ENCODE data around the gene STAM.

STAM gene

DNA sequence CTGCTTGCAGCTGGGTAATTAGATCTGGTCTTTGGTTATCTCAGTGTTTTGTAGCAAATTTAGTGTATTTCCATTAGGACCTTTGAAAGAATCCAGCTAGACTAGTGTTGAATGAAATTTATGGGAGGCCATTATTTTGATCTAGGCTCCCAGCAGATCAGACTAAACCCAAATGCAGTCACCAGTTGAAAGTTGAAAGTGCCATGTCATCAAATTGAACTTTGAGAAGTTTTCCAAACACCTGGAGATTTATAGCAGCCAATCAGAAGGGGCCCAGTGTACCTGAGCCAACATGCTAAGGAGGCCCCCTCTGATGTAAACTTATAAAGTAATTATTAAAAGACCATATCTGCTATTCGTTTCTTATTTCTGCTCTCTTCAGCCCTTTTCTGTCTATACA lies 96.7 kb downstream of the STAM start:
- Histone ChIP-seq H3K56ac (ENCODE audit: low read length) (no peak overlapping the region), H3K4me2 (ENCODE audit: low read length) (no peak overlapping the region), H2BK120ac (ENCODE audit: low read depth, low read length) (no peak overlapping the region), H3K4ac (ENCODE audit: low read depth, low read length) (no peak overlapping the region), H2BK5ac (ENCODE audit: low read length) (no peak overlapping the region), H3K23ac (ENCODE audit: low read length) (no peak overlapping the region), H4K5ac (ENCODE audit: low read length) (no peak overlapping the region), H3K36me3 (ENCODE audit: control insufficient read depth, insufficient read depth, low read length) (no peaks in the 10 kb centered on the region), H3K27ac (ENCODE audit: low read depth, low read length) (no peak overlapping the region), H3K79me1 (ENCODE audit: low read length) (no peaks in the 10 kb centered on the region), H3K4me3 (ENCODE audit: low read length) (no peak overlapping the region), H2AK5ac (ENCODE audit: low read length) (no peak overlapping the region), H3K9ac (ENCODE audit: low read length) (no peak overlapping the region), H3K4me1 (ENCODE audit: control insufficient read depth, low read depth, low read length) (no peaks in the 10 kb centered on the region), H3K18ac (ENCODE audit: low read length) (no peak overlapping the region), H3K27me3 (ENCODE audit: insufficient read depth, low read length, poor library complexity) (no peaks in the 10 kb centered on the region), H3K79me2 (ENCODE audit: control insufficient read depth, insufficient read depth, low read length) (no peaks in the 10 kb centered on the region), H2BK15ac (replicated peaks; ENCODE audit: low read depth) (no peak overlapping the region), H4K8ac (ENCODE audit: low read depth, low read length) (no peak overlapping the region)
- no CpG with 5 or more reads among the region's 1 CpG for WGBS (ENCODE audit: extremely low coverage, insufficient coverage, low lambda C conversion rate)
- DNase-seq, result no peak

DNA sequence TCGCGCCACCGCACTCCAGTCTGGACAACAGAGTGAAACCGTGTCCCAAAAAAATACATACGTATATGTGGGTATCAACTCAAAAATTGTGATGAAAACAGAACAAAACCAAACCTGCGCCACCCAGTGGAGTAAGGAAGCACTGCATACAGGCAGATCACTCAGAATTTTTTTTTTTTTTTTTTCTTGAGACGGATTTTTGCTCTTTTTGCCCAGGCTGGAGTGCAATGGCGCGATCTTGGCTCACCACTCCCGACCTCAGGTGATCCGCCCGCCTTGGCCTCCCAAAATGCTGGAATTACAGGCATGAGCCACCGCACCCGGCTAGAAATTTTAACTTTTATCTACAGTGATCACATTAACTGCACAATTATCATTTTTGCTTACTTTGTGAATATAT lies 99.0 kb downstream of the STAM start:
- no peaks in the 10 kb centered on the region for H3K79me2 ChIP-seq (ENCODE audit: control insufficient read depth, insufficient read depth, low read length)
- H2BK15ac ChIP-seq (replicated peaks; ENCODE audit: low read depth), result no peak overlapping the region
- no peak overlapping the region for H3K18ac ChIP-seq (ENCODE audit: low read length)
- DNase-seq, result peak; percentile 39
- no peak overlapping the region for H3K27ac ChIP-seq (ENCODE audit: low read depth, low read length)
- no peak overlapping the region for H4K8ac ChIP-seq (ENCODE audit: low read depth, low read length)
- H3K4ac ChIP-seq (ENCODE audit: low read depth, low read length), result no peak overlapping the region
- H3K36me3 ChIP-seq (ENCODE audit: control insufficient read depth, insufficient read depth, low read length), result no peaks in the 10 kb centered on the region
- H3K4me2 ChIP-seq (ENCODE audit: low read length), result no peak overlapping the region
- H2BK5ac ChIP-seq (ENCODE audit: low read length), result no peak overlapping the region
- no peaks in the 10 kb centered on the region for H3K27me3 ChIP-seq (ENCODE audit: insufficient read depth, low read length, poor library complexity)
- H3K56ac ChIP-seq (ENCODE audit: low read length), result no peak overlapping the region
- no peak overlapping the region for H3K23ac ChIP-seq (ENCODE audit: low read length)
- H3K4me1 ChIP-seq (ENCODE audit: control insufficient read depth, low read depth, low read length), result no peaks in the 10 kb centered on the region
- WGBS (ENCODE audit: extremely low coverage, insufficient coverage, low lambda C conversion rate), result no CpG with 5 or more reads among the region's 14 CpGs
- H2AK5ac ChIP-seq (ENCODE audit: low read length), result no peak overlapping the region
- H2BK120ac ChIP-seq (ENCODE audit: low read depth, low read length), result no peak overlapping the region
- no peak overlapping the region for H3K9ac ChIP-seq (ENCODE audit: low read length)
- H3K79me1 ChIP-seq (ENCODE audit: low read length), result no peaks in the 10 kb centered on the region
- no peak overlapping the region for H3K4me3 ChIP-seq (ENCODE audit: low read length)
- no peak overlapping the region for H4K5ac ChIP-seq (ENCODE audit: low read length)

DNA sequence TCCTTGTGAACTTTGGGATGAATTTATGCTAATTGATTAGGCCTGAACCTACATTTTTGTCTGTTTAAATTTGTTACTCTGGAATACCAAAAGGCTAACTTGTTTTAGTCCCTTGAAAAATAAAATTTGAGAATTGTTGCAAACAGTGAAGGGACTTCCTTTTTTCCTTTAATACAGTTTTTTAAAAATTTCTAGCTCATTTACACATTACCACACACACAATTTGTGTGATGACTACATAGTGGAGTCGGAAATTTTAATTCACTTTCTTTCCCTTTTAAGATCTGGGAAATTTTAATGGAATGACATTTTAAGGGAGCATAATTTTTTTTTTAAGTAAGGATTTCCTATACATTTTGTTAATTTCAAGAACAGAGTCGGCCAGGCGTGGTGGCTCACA lies 99.5 kb downstream of the STAM start:
- no peak overlapping the region for H3K4me2 ChIP-seq (ENCODE audit: low read length)
- no peaks in the 10 kb centered on the region for H3K27me3 ChIP-seq (ENCODE audit: insufficient read depth, low read length, poor library complexity)
- no peak overlapping the region for H2AK5ac ChIP-seq (ENCODE audit: low read length)
- no peak overlapping the region for H2BK5ac ChIP-seq (ENCODE audit: low read length)
- H3K4me3 ChIP-seq (ENCODE audit: low read length), result no peak overlapping the region
- DNase-seq, result no peak
- H3K4me1 ChIP-seq (ENCODE audit: control insufficient read depth, low read depth, low read length), result no peaks in the 10 kb centered on the region
- no peak overlapping the region for H2BK120ac ChIP-seq (ENCODE audit: low read depth, low read length)
- no peak overlapping the region for H3K23ac ChIP-seq (ENCODE audit: low read length)
- no peak overlapping the region for H3K9ac ChIP-seq (ENCODE audit: low read length)
- no peak overlapping the region for H4K5ac ChIP-seq (ENCODE audit: low read length)
- no peak overlapping the region for H4K8ac ChIP-seq (ENCODE audit: low read depth, low read length)
- no peaks in the 10 kb centered on the region for H3K36me3 ChIP-seq (ENCODE audit: control insufficient read depth, insufficient read depth, low read length)
- H3K79me1 ChIP-seq (ENCODE audit: low read length), result no peaks in the 10 kb centered on the region
- H3K18ac ChIP-seq (ENCODE audit: low read length), result no peak overlapping the region
- H2BK15ac ChIP-seq (replicated peaks; ENCODE audit: low read depth), result no peak overlapping the region
- WGBS (ENCODE audit: extremely low coverage, insufficient coverage, low lambda C conversion rate), result no CpG with 5 or more reads among the region's 3 CpGs
- H3K56ac ChIP-seq (ENCODE audit: low read length), result no peak overlapping the region
- H3K27ac ChIP-seq (ENCODE audit: low read depth, low read length), result no peak overlapping the region
- no peak overlapping the region for H3K4ac ChIP-seq (ENCODE audit: low read depth, low read length)
- no peaks in the 10 kb centered on the region for H3K79me2 ChIP-seq (ENCODE audit: control insufficient read depth, insufficient read depth, low read length)

DNA sequence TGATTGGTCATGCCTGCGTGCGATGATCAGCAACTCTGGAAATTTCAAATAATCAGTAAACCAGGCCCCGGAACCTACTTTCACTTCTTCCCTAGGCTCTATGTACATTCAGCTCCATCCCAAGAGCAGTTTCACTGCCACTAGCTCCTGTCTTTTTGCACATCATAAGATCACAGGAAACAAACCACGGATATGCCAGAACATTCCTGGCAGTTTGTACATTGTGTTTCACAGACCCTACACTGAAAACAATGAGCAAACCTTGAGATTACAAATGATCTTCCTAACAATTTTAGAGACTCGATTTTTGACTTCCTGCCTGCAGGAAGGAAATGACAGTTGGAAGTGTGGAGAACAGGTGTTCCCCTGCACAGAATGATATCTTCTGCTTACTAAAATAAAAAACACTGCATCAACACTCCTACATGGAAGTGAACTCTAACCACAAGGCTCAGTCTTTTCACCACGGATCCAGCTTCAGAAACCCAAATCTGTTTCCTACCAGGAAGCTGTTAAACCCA lies 100.5 kb downstream of the STAM start:
- Histone ChIP-seq H2AK5ac (ENCODE audit: low read length) (no peak overlapping the region), H3K4me1 (ENCODE audit: control insufficient read depth, low read depth, low read length) (no peaks in the 10 kb centered on the region), H3K4me3 (ENCODE audit: low read length) (no peak overlapping the region), H3K4me2 (ENCODE audit: low read length) (no peak overlapping the region), H3K79me2 (ENCODE audit: control insufficient read depth, insufficient read depth, low read length) (no peaks in the 10 kb centered on the region), H3K36me3 (ENCODE audit: control insufficient read depth, insufficient read depth, low read length) (no peaks in the 10 kb centered on the region), H3K23ac (ENCODE audit: low read length) (no peak overlapping the region), H3K27ac (ENCODE audit: low read depth, low read length) (no peak overlapping the region), H3K56ac (ENCODE audit: low read length) (no peak overlapping the region), H3K4ac (ENCODE audit: low read depth, low read length) (no peak overlapping the region), H3K9ac (ENCODE audit: low read length) (no peak overlapping the region), H3K27me3 (ENCODE audit: insufficient read depth, low read length, poor library complexity) (no peaks in the 10 kb centered on the region), H4K8ac (ENCODE audit: low read depth, low read length) (no peak overlapping the region), H2BK120ac (ENCODE audit: low read depth, low read length) (no peak overlapping the region), H2BK5ac (ENCODE audit: low read length) (no peak overlapping the region), H3K18ac (ENCODE audit: low read length) (no peak overlapping the region), H2BK15ac (replicated peaks; ENCODE audit: low read depth) (no peak overlapping the region), H4K5ac (ENCODE audit: low read length) (no peak overlapping the region), H3K79me1 (ENCODE audit: low read length) (no peaks in the 10 kb centered on the region)
- no peak for DNase-seq
- no CpG with 5 or more reads among the region's 6 CpGs for WGBS (ENCODE audit: extremely low coverage, insufficient coverage, low lambda C conversion rate)

DNA sequence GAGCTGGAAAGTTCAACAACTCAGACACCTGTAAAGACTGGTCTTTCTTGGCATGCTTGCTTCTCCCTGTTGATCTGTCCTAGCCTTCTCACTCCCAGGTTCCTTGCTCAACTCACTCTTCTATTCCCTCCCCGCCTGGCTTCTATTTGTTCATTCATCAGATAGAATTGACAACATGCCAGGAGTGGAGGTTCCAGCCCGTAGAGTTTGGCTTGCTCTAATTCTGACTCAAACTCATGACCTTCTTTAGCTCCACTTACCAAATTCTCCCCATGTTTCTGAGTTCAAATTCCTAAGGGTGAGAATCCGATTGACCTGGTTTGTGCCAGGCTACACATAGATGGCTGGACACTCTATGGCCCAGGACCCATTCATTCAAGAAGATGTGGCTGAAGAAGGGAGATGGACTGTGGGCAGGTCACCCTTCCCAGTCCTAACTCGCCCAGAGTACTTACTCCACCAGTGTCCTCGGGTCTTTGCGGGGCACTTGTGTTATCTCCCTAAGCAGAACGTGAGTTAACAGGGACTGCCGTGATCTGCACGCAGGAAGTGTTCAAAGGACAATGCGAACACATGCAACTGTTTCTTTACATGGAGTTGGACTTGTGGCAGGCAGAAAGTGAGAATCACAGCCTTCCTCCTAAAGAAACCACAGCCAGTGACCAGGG lies 104.1 kb downstream of the STAM start:
- H3K23ac ChIP-seq (ENCODE audit: low read length), result no peak overlapping the region
- H3K36me3 ChIP-seq (ENCODE audit: control insufficient read depth, insufficient read depth, low read length), result no peaks in the 10 kb centered on the region
- H3K4me2 ChIP-seq (ENCODE audit: low read length), result no peak overlapping the region
- no peak overlapping the region for H2BK120ac ChIP-seq (ENCODE audit: low read depth, low read length)
- no peak overlapping the region for H3K9ac ChIP-seq (ENCODE audit: low read length)
- no peak overlapping the region for H3K56ac ChIP-seq (ENCODE audit: low read length)
- WGBS (ENCODE audit: extremely low coverage, insufficient coverage, low lambda C conversion rate), result no CpG with 5 or more reads among the region's 10 CpGs
- no peaks in the 10 kb centered on the region for H3K27me3 ChIP-seq (ENCODE audit: insufficient read depth, low read length, poor library complexity)
- H3K79me2 ChIP-seq (ENCODE audit: control insufficient read depth, insufficient read depth, low read length), result no peaks in the 10 kb centered on the region
- no peak overlapping the region for H2BK5ac ChIP-seq (ENCODE audit: low read length)
- H2BK15ac ChIP-seq (replicated peaks; ENCODE audit: low read depth), result no peak overlapping the region
- no peak overlapping the region for H4K8ac ChIP-seq (ENCODE audit: low read depth, low read length)
- no peak overlapping the region for H4K5ac ChIP-seq (ENCODE audit: low read length)
- DNase-seq, result no peak
- H3K27ac ChIP-seq (ENCODE audit: low read depth, low read length), result no peak overlapping the region
- no peaks in the 10 kb centered on the region for H3K79me1 ChIP-seq (ENCODE audit: low read length)
- no peak overlapping the region for H3K18ac ChIP-seq (ENCODE audit: low read length)
- no peaks in the 10 kb centered on the region for H3K4me1 ChIP-seq (ENCODE audit: control insufficient read depth, low read depth, low read length)
- H2AK5ac ChIP-seq (ENCODE audit: low read length), result no peak overlapping the region
- no peak overlapping the region for H3K4ac ChIP-seq (ENCODE audit: low read depth, low read length)
- H3K4me3 ChIP-seq (ENCODE audit: low read length), result no peak overlapping the region

DNA sequence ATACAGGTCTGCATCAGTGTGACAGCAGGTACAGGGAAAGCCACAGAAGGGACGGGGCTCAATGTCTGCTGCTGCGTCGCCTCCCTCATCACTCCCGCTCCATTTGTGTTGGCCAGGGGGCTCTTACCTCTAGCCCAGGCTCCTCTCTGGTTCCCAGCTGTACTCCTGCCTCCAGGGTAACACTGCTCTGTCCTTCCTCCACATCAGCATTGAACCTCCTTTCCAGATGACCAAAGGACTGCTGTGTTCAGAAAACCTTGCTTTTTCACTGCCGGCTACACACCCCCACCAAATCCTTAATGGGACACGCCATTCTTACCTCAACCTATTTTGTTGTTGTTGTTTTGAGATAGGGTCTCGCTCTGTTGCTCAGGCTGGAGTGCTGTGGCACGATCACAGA lies 105.9 kb downstream of the STAM start:
- no peak overlapping the region for H3K23ac ChIP-seq (ENCODE audit: low read length)
- H3K27ac ChIP-seq (ENCODE audit: low read depth, low read length), result no peak overlapping the region
- no peak overlapping the region for H3K56ac ChIP-seq (ENCODE audit: low read length)
- H3K4me2 ChIP-seq (ENCODE audit: low read length), result no peak overlapping the region
- no CpG with 5 or more reads among the region's 8 CpGs for WGBS (ENCODE audit: extremely low coverage, insufficient coverage, low lambda C conversion rate)
- H4K5ac ChIP-seq (ENCODE audit: low read length), result no peak overlapping the region
- H3K4ac ChIP-seq (ENCODE audit: low read depth, low read length), result no peak overlapping the region
- H3K9ac ChIP-seq (ENCODE audit: low read length), result no peak overlapping the region
- H3K79me2 ChIP-seq (ENCODE audit: control insufficient read depth, insufficient read depth, low read length), result no peaks in the 10 kb centered on the region
- H2BK15ac ChIP-seq (replicated peaks; ENCODE audit: low read depth), result no peak overlapping the region
- H3K36me3 ChIP-seq (ENCODE audit: control insufficient read depth, insufficient read depth, low read length), result no peaks in the 10 kb centered on the region
- no peak for DNase-seq
- H3K27me3 ChIP-seq (ENCODE audit: insufficient read depth, low read length, poor library complexity), result no peaks in the 10 kb centered on the region
- no peak overlapping the region for H2BK120ac ChIP-seq (ENCODE audit: low read depth, low read length)
- no peaks in the 10 kb centered on the region for H3K79me1 ChIP-seq (ENCODE audit: low read length)
- no peaks in the 10 kb centered on the region for H3K4me1 ChIP-seq (ENCODE audit: control insufficient read depth, low read depth, low read length)
- H2AK5ac ChIP-seq (ENCODE audit: low read length), result no peak overlapping the region
- H2BK5ac ChIP-seq (ENCODE audit: low read length), result no peak overlapping the region
- H3K18ac ChIP-seq (ENCODE audit: low read length), result no peak overlapping the region
- no peak overlapping the region for H3K4me3 ChIP-seq (ENCODE audit: low read length)
- H4K8ac ChIP-seq (ENCODE audit: low read depth, low read length), result no peak overlapping the region

Data from mesendoderm (in vitro differentiated cells).